HG03378 (cell line): ENCODE measurements around the gene MPC1.

Source experiments
- ATAC-seq: cut with Tn5 transposase; IDR thresholded peaks from one replicate; pipeline ENCODE4 v1.9.1; 2021; ENCODE audit warnings: mild to moderate bottlenecking, moderate library complexity; ENCODE audit not compliant: unreplicated experiment

Gene MPC1

GRCh38 chr6:166318649-166319600 is 63.8 kb downstream of the MPC1 start:
- ATAC-seq, result no peak

- ATAC-seq, result no peak
These were observed 64.5 kb downstream of the MPC1 start for GRCh38 chr6:166318227-166318626.

GRCh38 chr6:166317261-166318212 is 65.2 kb downstream of the MPC1 start:
- ATAC-seq, result no peak

- no peak for ATAC-seq
These were observed 67.3 kb downstream of the MPC1 start for GRCh38 chr6:166315436-166315835.
